ENCODE data around the gene SAC3D1. TPM values are rescaled to one million over a fixed set of nuclear protein-coding genes. Genes with fewer than 3 reads are reported as not detected.

The SAC3D1 gene
- total and polyA plus RNA-seq, 9 of the 15 experiments (the other 6 are each of a cell fraction or from before 2014, with no cell fraction given): 0.20 to 35.2 (median 5.8) TPM

GRCh38 chr11:65059959-65060824, 19.2 kb downstream of the SAC3D1 start:
- Histone ChIP-seq H3K9me1 (ENCODE audit: control insufficient read depth, insufficient read depth, low read length) (no peaks in the 10 kb centered on the region), H3K9me3 (replicated peaks; ENCODE audit: control insufficient read depth, insufficient read depth, low read depth, low read length) (no peaks in the 10 kb centered on the region), H4K20me1 (replicated peaks; ENCODE audit: control insufficient read depth, insufficient read depth, low read length) (no peaks in the 10 kb centered on the region), H3K27me3 (ENCODE audit: control insufficient read depth in 2 of 2, insufficient read depth in 2 of 2, low read length in 2 of 2) (no peaks in the 10 kb centered on the region; a peak in 1 of 5 replicates), H3K79me2 (ENCODE audit: control insufficient read depth, insufficient read depth, low read length) (no peaks in the 10 kb centered on the region), H3K27ac (ENCODE audit: extremely low read depth, low read depth, low read length) (no peak overlapping the region), H3K4me2 (ENCODE audit: insufficient read depth, low read length) (peak overlapping the region; percentile 49), H3K36me3 (ENCODE audit: control insufficient read depth, insufficient read depth, low read length) (no peaks in the 10 kb centered on the region), H3K4me1 (replicated peaks in 1 of 2; ENCODE audit: control insufficient read depth in 2 of 2, insufficient read depth in 2 of 2, low read length in 2 of 2) (peaks cover 14 to 22% of the 10 kb centered on the region in 2 experiments; a peak in 4 of 5 replicates), H2AFZ (ENCODE audit: low read depth, low read length) (peak overlapping the region; percentile 88), H3K9ac (ENCODE audit: insufficient read depth in 1 of 2, low read depth in 2 of 2, low read length in 2 of 2) (peak overlapping the region in 1 of 2 experiments; percentile 21; a peak in 1 of 4 replicates), H3K4me3 (no peak overlapping the region)
- ChIA-PET CTCF (ENCODE audit: low intra/inter-chr PET ratio) (no interaction called here), POLR2A (no interaction called here)
- DNase-seq (ENCODE audit: extremely low read depth in 1 of 4, low spot score in 3 of 4): peak in 3 of 4 experiments; percentile 36 to 54 (median 52)
- intact Hi-C loops (cut with micrococcal nuclease) (loop anchor here (5.0 kb wide), 1 partner anchor 48 kb away; the partner anchor contains the start of gene ARL2), in situ Hi-C loops (cut with MboI) (no loop called here)
- FAIRE-seq: peak; percentile 51
- ATAC-seq: peak; percentile 30
- BruUV-seq (replicated peaks): no TSS peak
- 32% methylated on average over 10 of the region's 10 CpGs for WGBS (ENCODE audit: insufficient coverage, low coverage, missing lambda C conversion rate)
- TF ChIP-seq SAFB2 (IDR thresholded peaks at IDR 0.05; ENCODE audit: borderline replicate concordance, low read depth, low read length, severe bottlenecking) (no peak), MEF2D (tag; conservative IDR thresholded peaks at IDR 0.05; ENCODE audit: low read depth) (0 out of 2 replicates have a peak, but pooled peaks have one; percentile 39), HOXB6 (CRISPR knock-in tag; IDR thresholded peaks at IDR 0.05; ENCODE audit: borderline replicate concordance) (no peak), TFE3 (CRISPR knock-in tag; IDR thresholded peaks at IDR 0.05) (peak; percentile 93), CBFA2T3 (IDR thresholded peaks at IDR 0.05) (peak; percentile 42; the same call in 1 of the 2 replicates), ZNF644 (tag; IDR thresholded peaks at IDR 0.05; ENCODE audit: low read depth) (0 out of 2 replicates have a peak, but pooled peaks have one; percentile 35), MEIS2 (IDR thresholded peaks at IDR 0.05; ENCODE audit: partially characterized antibody) (peak; percentile 10), ZNF263 (CRISPR knock-in tag; IDR thresholded peaks at IDR 0.05; ENCODE audit: borderline replicate concordance) (0 out of 2 replicates have a peak, but pooled peaks have one; percentile 37), CREM (IDR thresholded peaks at IDR 0.05; ENCODE audit: low read depth) (0 out of 2 replicates have a peak, but pooled peaks have one; percentile 12), NR1H2 (CRISPR knock-in tag; IDR thresholded peaks at IDR 0.05) (peak; percentile 54; the same call in 1 of the 2 replicates), BRF2 (IDR thresholded peaks at IDR 0.05; ENCODE audit: borderline replicate concordance, insufficient read depth, insufficient read length) (no peak), USF1 (CRISPR knock-in tag; IDR thresholded peaks at IDR 0.05) (peak; percentile 59; the same call in 1 of the 2 replicates), BHLHE40 (IDR thresholded peaks at IDR 0.05; ENCODE audit: low read length) (0 out of 2 replicates have a peak, but pooled peaks have one; percentile 44), CBFA2T2 (conservative IDR thresholded peaks at IDR 0.05) (0 out of 2 replicates have a peak, but pooled peaks have one; percentile 9), ARHGAP35 (IDR thresholded peaks at IDR 0.05; ENCODE audit: partially characterized antibody) (no peak), RFX1 (IDR thresholded peaks at IDR 0.05) (no peak), RAD51 (IDR thresholded peaks at IDR 0.05; ENCODE audit: borderline replicate concordance, low read depth) (peak; percentile 71; the same call in 1 of the 2 replicates)
